ENCODE results near the gene DNM3. TPM values are rescaled to one million over a fixed set of nuclear protein-coding genes. Genes with fewer than 3 reads are reported as not detected.

The DNM3 gene
- total RNA-seq, 1 experiment from 2014 or later, result 0.11 TPM

- TF ChIP-seq CTCF (IDR thresholded peaks at IDR 0.05; ENCODE audit: insufficient read depth in 1 of 2, low read depth in 1 of 2, low read length in 1 of 2, severe bottlenecking in 1 of 2, unreplicated experiment in 1 of 2), result no peak
- no peaks in the 10 kb centered on the region for H3K36me3 Mint-ChIP-seq (ENCODE audit: insufficient read depth, unreplicated experiment)
- BruUV-seq (replicated peaks), result no TSS peak
- no peaks in the 10 kb centered on the region for H3K27me3 Mint-ChIP-seq (ENCODE audit: insufficient read depth, unreplicated experiment)
- no peak overlapping the region for H3K4me3 Mint-ChIP-seq (ENCODE audit: unreplicated experiment)
- ChIA-PET POLR2A (no interaction called here), CTCF (no interaction called here)
- H3K9me3 Mint-ChIP-seq (ENCODE audit: unreplicated experiment), result peaks cover 11% of the 10 kb centered on the region
- DNase-seq, result no peak
- intact Hi-C loops (cut with micrococcal nuclease; ENCODE audit: unreplicated experiment), result no loop called here
- H3K4me1 ChIP-seq, result no peaks in the 10 kb centered on the region
- no peaks in the 10 kb centered on the region for H3K4me1 Mint-ChIP-seq (ENCODE audit: low read depth, unreplicated experiment)
- H3K27ac Mint-ChIP-seq (ENCODE audit: unreplicated experiment), result no peak overlapping the region
- no peaks in the 10 kb centered on the region for H3K9me3 ChIP-seq
- H3K4me3 ChIP-seq (ENCODE audit: low read depth, low read length), result no peak overlapping the region
- no peaks in the 10 kb centered on the region for H3K27me3 ChIP-seq (replicated peaks; ENCODE audit: control insufficient read depth, insufficient read depth, low read length)
- no peaks in the 10 kb centered on the region for H3K36me3 ChIP-seq (ENCODE audit: control insufficient read depth, insufficient read depth, low read length)
Measured at GRCh38 chr1:172139196-172139595, 297.9 kb downstream of the DNM3 start.

GRCh38 chr1:172140072-172140471 lies 298.8 kb downstream of the DNM3 start:
- CTCF ChIA-PET, result no interaction called here
- Mint-ChIP-seq H3K4me3 (ENCODE audit: unreplicated experiment) (no peak overlapping the region), H3K36me3 (ENCODE audit: insufficient read depth, unreplicated experiment) (no peaks in the 10 kb centered on the region), H3K4me1 (ENCODE audit: low read depth, unreplicated experiment) (no peaks in the 10 kb centered on the region), H3K9me3 (ENCODE audit: unreplicated experiment) (peaks cover 2% of the 10 kb centered on the region), H3K27me3 (ENCODE audit: insufficient read depth, unreplicated experiment) (no peaks in the 10 kb centered on the region), H3K27ac (ENCODE audit: unreplicated experiment) (no peak overlapping the region)
- Histone ChIP-seq H3K4me3 (ENCODE audit: low read depth, low read length) (no peak overlapping the region), H3K4me1 (no peaks in the 10 kb centered on the region), H3K9me3 (no peaks in the 10 kb centered on the region), H3K27me3 (replicated peaks; ENCODE audit: control insufficient read depth, insufficient read depth, low read length) (no peaks in the 10 kb centered on the region), H3K36me3 (ENCODE audit: control insufficient read depth, insufficient read depth, low read length) (no peaks in the 10 kb centered on the region)
- intact Hi-C loops (cut with micrococcal nuclease; ENCODE audit: unreplicated experiment), result no loop called here
- POLR2A ChIA-PET, result no interaction called here
- no TSS peak for BruUV-seq (replicated peaks)
- DNase-seq, result no peak
- TF ChIP-seq CTCF (IDR thresholded peaks at IDR 0.05; ENCODE audit: insufficient read depth in 1 of 2, low read depth in 1 of 2, low read length in 1 of 2, severe bottlenecking in 1 of 2, unreplicated experiment in 1 of 2), result no peak

- peaks cover 2% of the 10 kb centered on the region for H3K4me1 ChIP-seq
- no peak overlapping the region for H3K4me3 ChIP-seq (ENCODE audit: low read depth, low read length)
- no peak for TF ChIP-seq CTCF (IDR thresholded peaks at IDR 0.05; ENCODE audit: insufficient read depth in 1 of 2, low read depth in 1 of 2, low read length in 1 of 2, severe bottlenecking in 1 of 2, unreplicated experiment in 1 of 2)
- no peak for DNase-seq
- intact Hi-C loops (cut with micrococcal nuclease; ENCODE audit: unreplicated experiment), result no loop called here
- Mint-ChIP-seq H3K27me3 (ENCODE audit: insufficient read depth, unreplicated experiment) (no peaks in the 10 kb centered on the region), H3K36me3 (ENCODE audit: insufficient read depth, unreplicated experiment) (no peaks in the 10 kb centered on the region), H3K27ac (ENCODE audit: unreplicated experiment) (no peak overlapping the region), H3K4me1 (ENCODE audit: low read depth, unreplicated experiment) (no peaks in the 10 kb centered on the region), H3K9me3 (ENCODE audit: unreplicated experiment) (no peaks in the 10 kb centered on the region), H3K4me3 (ENCODE audit: unreplicated experiment) (no peak overlapping the region)
- H3K9me3 ChIP-seq, result no peaks in the 10 kb centered on the region
- no TSS peak for BruUV-seq (replicated peaks)
- no peaks in the 10 kb centered on the region for H3K27me3 ChIP-seq (replicated peaks; ENCODE audit: control insufficient read depth, insufficient read depth, low read length)
- no peaks in the 10 kb centered on the region for H3K36me3 ChIP-seq (ENCODE audit: control insufficient read depth, insufficient read depth, low read length)
- ChIA-PET CTCF (no interaction called here), POLR2A (no interaction called here)
Measured at GRCh38 chr1:172140591-172140990, 299.3 kb downstream of the DNM3 start.

Measured in Caco-2 (cell line).